C4-2B (cell line): ENCODE data around the gene ERBB4.
"Not testable (repeated sequence)": the region's sequence is repeated elsewhere in the genome, so short reads cannot be mapped to it uniquely, and the experiment has no call there.

Experiments
- H3K27ac ChIP-seq: fragments of 450-650 bp; 2 replicates; pipeline ENCODE4 v1.5.1; 2017
- ZFX ChIP-seq: fragments of 450-650 bp; IDR thresholded peaks from 2 replicates; pipeline ENCODE4 v1.6.1; 2017
- TF ChIP-seq, protein P1 (sequence below): fragments of 450-650 bp; conservative IDR thresholded peaks from 2 replicates; pipeline ENCODE4 v1.5.1; 2017; ENCODE audit warnings: mild to moderate bottlenecking

Gene ERBB4

DNA sequence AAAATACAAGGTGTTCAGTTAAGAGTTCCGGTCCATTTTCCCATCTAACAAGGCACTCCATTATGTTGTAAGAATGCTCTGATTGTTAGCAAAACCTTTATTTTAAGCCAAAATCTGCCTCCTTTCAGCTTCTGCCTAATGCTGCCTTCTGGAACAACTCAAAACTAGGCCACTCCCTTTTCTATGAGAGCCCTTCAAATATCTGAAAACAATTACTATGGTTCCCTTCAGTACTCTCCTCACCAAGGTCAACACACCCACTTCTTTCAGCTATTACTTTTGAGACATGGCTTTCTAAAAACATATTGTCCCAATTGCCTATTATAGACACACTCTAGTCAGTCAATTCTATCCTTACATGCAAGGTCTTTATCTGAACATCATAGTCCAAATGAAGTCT lies 429.4 kb downstream of the ERBB4 start:
- TF ChIP-seq, protein P1, sequence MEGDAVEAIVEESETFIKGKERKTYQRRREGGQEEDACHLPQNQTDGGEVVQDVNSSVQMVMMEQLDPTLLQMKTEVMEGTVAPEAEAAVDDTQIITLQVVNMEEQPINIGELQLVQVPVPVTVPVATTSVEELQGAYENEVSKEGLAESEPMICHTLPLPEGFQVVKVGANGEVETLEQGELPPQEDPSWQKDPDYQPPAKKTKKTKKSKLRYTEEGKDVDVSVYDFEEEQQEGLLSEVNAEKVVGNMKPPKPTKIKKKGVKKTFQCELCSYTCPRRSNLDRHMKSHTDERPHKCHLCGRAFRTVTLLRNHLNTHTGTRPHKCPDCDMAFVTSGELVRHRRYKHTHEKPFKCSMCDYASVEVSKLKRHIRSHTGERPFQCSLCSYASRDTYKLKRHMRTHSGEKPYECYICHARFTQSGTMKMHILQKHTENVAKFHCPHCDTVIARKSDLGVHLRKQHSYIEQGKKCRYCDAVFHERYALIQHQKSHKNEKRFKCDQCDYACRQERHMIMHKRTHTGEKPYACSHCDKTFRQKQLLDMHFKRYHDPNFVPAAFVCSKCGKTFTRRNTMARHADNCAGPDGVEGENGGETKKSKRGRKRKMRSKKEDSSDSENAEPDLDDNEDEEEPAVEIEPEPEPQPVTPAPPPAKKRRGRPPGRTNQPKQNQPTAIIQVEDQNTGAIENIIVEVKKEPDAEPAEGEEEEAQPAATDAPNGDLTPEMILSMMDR = no peak
- TF ChIP-seq ZFX = no peak
- H3K27ac ChIP-seq = no peak overlapping the region

DNA sequence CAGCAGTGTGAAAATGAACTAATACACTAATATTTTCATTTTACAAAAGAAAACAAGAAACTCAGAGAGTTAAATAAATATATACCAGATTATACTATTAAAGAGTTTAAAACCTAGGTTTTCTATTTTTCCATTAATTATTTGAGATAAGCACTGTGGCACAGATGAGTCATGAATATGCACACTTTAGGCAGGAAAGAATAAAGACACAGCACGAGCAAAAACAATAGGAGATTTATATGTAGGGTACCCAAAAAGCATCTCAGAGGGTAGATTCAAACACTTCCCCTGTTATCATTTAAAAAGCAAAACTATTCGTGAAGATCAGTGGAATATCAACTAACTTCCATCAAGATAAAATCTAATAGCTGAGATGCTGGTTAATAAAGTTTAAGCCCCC lies 430.6 kb downstream of the ERBB4 start:
- no peak overlapping the region for H3K27ac ChIP-seq
- TF ChIP-seq, protein P1 = no peak
- TF ChIP-seq ZFX = no peak

DNA sequence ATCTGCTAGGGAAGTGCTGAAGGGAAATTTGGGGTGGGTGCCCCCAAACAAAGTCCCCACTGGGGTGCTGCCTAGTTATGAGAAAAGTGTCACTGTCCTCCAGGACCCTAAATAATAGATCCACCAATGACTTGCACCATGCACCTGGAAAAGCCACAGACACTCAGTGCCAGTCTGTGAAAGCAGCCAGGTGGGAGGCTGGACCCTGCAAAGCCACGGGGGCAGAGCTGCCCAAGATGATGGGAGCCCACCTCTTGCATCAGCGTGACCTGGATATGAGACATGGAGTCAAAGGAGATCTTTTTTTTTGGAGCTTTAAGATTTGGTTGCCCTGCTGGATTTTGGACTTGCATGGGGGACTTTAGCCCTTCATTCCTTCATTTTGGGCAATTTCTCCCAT lies 431.6 kb downstream of the ERBB4 start:
- no peak overlapping the region for H3K27ac ChIP-seq

DNA sequence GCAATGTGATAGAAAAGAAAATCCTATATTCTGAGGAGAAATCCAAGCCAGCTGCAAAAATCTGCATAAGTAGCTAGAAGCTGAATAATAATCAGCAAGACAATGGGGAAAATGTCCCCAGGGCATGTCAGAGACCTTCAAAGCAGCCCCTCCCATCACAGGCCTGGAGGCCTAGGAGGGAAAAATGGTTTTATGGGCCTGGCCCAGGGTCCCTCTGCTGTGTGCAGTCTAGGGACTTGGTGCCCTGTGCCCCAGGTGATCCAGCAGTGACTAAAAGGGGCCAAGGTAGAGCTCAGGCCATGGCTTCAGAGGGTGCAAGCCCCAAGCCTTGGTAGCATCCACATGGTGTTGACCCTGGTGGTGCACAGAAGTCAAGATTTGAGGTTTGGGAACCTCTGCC lies 432.1 kb downstream of the ERBB4 start:
- H3K27ac ChIP-seq = not testable (repeated sequence)

More for the DNA sequence above, 431.6 kb downstream of the ERBB4 start:
- TF ChIP-seq ZFX = no peak
- TF ChIP-seq, protein P1 = no peak

DNA sequence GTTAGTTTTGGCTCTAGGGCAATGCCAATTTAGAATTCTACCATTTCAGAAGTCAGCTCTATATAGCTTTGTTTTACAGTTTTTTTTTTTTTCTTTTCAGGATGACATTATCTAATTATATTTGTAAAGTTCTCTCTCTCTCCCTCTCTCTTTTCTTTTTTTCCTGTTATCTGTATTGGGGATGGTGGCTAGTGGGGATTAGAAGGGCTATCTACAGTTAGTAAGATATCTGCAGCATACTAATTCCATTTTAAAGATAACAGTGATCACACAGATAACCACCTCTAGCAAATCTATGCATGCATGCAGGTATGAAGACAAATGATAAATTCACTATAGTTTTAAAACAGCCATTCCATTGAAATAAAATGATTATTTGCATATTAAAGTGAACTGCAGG lies 438.9 kb downstream of the ERBB4 start:
- no peak for TF ChIP-seq ZFX
- TF ChIP-seq, protein P1 = no peak

DNA sequence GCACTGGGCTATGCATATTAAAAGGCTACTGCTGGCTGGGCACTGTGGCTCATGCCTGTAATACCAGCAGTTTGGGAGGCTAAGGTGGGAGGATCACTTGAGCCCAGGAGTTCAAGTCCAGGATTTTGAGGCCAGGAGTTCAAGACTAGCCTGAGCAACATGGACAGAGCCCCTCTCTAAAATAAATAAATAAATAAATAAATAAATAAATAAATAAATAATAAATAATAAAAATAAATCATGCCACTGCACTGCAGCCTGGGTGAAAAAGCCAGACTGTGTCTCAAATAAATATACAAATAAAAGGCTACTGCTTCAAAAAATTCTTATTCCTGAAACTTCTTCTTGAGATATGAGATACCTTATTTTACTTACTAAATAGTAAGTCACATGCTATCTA lies 439.6 kb downstream of the ERBB4 start:
- no peak for TF ChIP-seq ZFX
- TF ChIP-seq, protein P1 = no peak
- no peak overlapping the region for H3K27ac ChIP-seq

More for the DNA sequence above, 438.9 kb downstream of the ERBB4 start:
- H3K27ac ChIP-seq = no peak overlapping the region

DNA sequence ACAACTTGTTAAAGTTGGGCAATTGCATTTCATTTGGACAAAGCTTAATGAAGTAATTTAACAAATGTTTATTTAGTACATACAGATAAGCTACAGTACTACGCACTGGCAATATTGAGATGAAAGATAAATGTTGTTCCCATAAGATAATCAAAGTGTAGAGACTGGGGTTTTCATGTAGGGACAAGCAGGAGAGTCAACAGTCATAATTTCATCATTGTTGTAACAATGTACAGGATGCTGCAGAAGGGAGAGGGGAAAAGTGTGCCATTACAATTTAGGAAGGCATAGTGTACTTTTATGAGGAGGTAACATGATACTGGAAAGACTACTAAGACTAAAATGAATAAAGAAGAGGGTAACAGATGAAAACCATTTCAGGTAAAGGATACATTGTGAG lies 441.6 kb downstream of the ERBB4 start:
- TF ChIP-seq ZFX = no peak
- TF ChIP-seq, protein P1 = no peak
- H3K27ac ChIP-seq = no peak overlapping the region

DNA sequence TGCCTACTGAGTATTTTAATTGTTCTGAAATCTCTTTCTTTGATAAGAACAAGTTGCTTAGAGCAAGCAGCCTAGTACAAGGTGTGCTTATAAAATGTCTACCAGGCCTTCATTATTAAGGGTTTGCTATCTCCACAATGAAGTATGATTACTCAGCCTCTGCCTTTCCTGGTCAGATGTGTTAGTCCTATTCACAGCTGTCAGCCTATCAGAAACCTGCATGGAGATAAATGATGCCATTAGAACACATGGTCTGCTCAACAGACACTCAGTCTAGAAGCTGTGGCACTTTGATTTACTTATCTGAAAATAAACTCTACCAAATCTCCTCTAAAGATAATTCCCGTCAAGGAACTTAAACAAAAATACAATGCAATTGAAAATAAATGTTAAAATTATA lies 448.7 kb downstream of the ERBB4 start:
- no peak for TF ChIP-seq ZFX
- TF ChIP-seq, protein P1 = no peak
- H3K27ac ChIP-seq = no peak overlapping the region
